GM19397 (cell line): Measurements from ENCODE around the gene PURA.
"Not testable (repeated sequence)": the region's sequence is repeated elsewhere in the genome, so short reads cannot be mapped to it uniquely, and the experiment has no call there.

Experiments used
- ATAC-seq: cut with Tn5 transposase; IDR thresholded peaks from one replicate; pipeline ENCODE4 v1.9.1; 2021; ENCODE audit warnings: mild to moderate bottlenecking, moderate library complexity; ENCODE audit not compliant: unreplicated experiment

Gene PURA

GRCh38 chr5:140134277-140134935 lies 20.5 kb downstream of the PURA start:
- no peak for ATAC-seq

GRCh38 chr5:140135127-140135526 lies 21.2 kb downstream of the PURA start:
- no peak for ATAC-seq

- ATAC-seq: no peak
Measured at GRCh38 chr5:140136624-140137023, 22.7 kb downstream of the PURA start.

- ATAC-seq: no peak
Measured at GRCh38 chr5:140140435-140140834, 26.5 kb downstream of the PURA start.

- no peak for ATAC-seq
Measured at GRCh38 chr5:140141241-140141640, 27.3 kb downstream of the PURA start.

- ATAC-seq: no peak
Measured at GRCh38 chr5:140142246-140142645, 28.3 kb downstream of the PURA start.

GRCh38 chr5:140142856-140143255 lies 28.9 kb downstream of the PURA start:
- no peak for ATAC-seq

- no peak for ATAC-seq
Measured at GRCh38 chr5:140143521-140144258, 29.8 kb downstream of the PURA start.

GRCh38 chr5:140145256-140145655 lies 31.3 kb downstream of the PURA start:
- ATAC-seq: no peak

- ATAC-seq: peak; percentile 68
Measured at GRCh38 chr5:140145818-140146522, 32.1 kb downstream of the PURA start.

- ATAC-seq: no peak
Measured at GRCh38 chr5:140146523-140146842, 32.6 kb downstream of the PURA start.

- no peak for ATAC-seq
Measured at GRCh38 chr5:140147460-140147859, 33.6 kb downstream of the PURA start.

- ATAC-seq: no peak
Measured at GRCh38 chr5:140148508-140148907, 34.6 kb downstream of the PURA start.

- no peak for ATAC-seq
Measured at GRCh38 chr5:140150201-140150600, 36.3 kb downstream of the PURA start.

GRCh38 chr5:140151144-140152021 lies 37.5 kb downstream of the PURA start:
- no peak for ATAC-seq

GRCh38 chr5:140152022-140152999 lies 38.4 kb downstream of the PURA start:
- no peak for ATAC-seq

GRCh38 chr5:140153255-140153654 lies 39.3 kb downstream of the PURA start:
- ATAC-seq: no peak

- ATAC-seq: no peak
Measured at GRCh38 chr5:140153905-140154304, 40.0 kb downstream of the PURA start.

- not testable (repeated sequence) for ATAC-seq
Measured at GRCh38 chr5:140154710-140155381, 40.9 kb downstream of the PURA start.
